GM10248 (cell line): Measurements from ENCODE around the gene ANTXR1.

ENCODE experiments used
- CTCF ChIA-PET: fragments of 300-600 bp; sonication (Branson Sonifier 250); formaldehyde crosslinking; extraction: SDS; loops from one replicate; lab custom pipeline; 2021; ENCODE audit warnings: antibody characterized with exemption; lab: Yijun Ruan, JAX
- POLR2A ChIA-PET: fragments of 350-650 bp; sonication (Branson Sonifier 250); formaldehyde crosslinking; extraction: SDS; loops from one replicate; lab custom pipeline; 2020; ENCODE audit warnings: antibody characterized with exemption; lab: Yijun Ruan, JAX
- DNase-seq: peaks from one replicate; pipeline ENCODE4 v3.0.0; 2012; ENCODE audit errors: extremely low spot score
- TF ChIP-seq, protein P1 (sequence below): IDR thresholded peaks from 2 replicates; pipeline ENCODE4 v1.5.1; 2012; ENCODE audit warnings: mild to moderate bottlenecking, low read depth; ENCODE audit errors: extremely low read depth, missing control alignments, control extremely low read depth

ANTXR1 gene

DNA sequence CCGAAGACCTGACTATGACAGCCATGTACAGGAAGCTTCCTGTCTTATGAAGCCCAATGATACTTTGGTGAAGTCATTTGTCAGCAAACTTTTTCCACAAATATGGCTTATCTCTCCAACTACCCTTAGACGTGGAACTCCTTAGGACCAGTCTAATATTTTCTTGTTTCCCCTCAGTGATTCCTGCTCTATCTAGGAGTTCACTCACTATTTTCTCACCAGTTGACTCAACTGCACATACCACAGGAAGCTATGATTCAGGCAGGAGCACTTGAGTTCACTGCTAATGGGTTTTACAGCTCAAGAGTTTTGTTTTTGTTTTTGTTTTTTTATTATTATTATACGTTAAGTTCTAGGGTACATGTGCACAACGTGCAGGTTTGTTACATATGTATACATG lies 109.3 kb downstream of the ANTXR1 start:
- TF ChIP-seq, protein P1, sequence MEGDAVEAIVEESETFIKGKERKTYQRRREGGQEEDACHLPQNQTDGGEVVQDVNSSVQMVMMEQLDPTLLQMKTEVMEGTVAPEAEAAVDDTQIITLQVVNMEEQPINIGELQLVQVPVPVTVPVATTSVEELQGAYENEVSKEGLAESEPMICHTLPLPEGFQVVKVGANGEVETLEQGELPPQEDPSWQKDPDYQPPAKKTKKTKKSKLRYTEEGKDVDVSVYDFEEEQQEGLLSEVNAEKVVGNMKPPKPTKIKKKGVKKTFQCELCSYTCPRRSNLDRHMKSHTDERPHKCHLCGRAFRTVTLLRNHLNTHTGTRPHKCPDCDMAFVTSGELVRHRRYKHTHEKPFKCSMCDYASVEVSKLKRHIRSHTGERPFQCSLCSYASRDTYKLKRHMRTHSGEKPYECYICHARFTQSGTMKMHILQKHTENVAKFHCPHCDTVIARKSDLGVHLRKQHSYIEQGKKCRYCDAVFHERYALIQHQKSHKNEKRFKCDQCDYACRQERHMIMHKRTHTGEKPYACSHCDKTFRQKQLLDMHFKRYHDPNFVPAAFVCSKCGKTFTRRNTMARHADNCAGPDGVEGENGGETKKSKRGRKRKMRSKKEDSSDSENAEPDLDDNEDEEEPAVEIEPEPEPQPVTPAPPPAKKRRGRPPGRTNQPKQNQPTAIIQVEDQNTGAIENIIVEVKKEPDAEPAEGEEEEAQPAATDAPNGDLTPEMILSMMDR, result no peak
- DNase-seq, result no peak
- ChIA-PET CTCF (interaction anchor here (1.2 to 1.3 kb wide), 2 partner anchors 10 to 40 kb away, joined by 3 to 4 read pairs; no protein-coding TSS in a partner anchor), POLR2A (no interaction called here)

DNA sequence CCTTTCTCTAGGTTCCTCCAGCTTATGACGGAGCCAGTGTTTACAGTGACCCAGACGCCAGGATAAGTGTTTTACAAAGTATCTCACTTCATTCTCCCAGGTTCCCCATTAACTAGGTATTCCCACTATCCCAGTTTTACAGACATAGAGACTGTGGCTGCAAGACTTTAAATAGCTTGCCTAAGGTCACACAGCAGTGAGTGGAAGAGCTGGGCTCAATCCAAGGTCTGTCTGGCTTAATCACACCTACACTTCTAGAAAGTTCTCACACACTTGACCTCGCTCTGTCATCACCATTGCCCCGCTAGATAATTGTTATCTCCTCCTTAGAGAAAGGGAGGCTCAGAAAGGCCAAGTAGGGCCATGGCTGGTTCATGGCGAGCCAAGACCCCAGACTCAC lies 110.2 kb downstream of the ANTXR1 start:
- no peak for DNase-seq
- TF ChIP-seq, protein P1, result no peak
- CTCF ChIA-PET, result interaction anchor here (1.2 kb wide), 1 partner anchor 9 kb away, joined by 3 read pairs; no protein-coding TSS in a partner anchor

DNA sequence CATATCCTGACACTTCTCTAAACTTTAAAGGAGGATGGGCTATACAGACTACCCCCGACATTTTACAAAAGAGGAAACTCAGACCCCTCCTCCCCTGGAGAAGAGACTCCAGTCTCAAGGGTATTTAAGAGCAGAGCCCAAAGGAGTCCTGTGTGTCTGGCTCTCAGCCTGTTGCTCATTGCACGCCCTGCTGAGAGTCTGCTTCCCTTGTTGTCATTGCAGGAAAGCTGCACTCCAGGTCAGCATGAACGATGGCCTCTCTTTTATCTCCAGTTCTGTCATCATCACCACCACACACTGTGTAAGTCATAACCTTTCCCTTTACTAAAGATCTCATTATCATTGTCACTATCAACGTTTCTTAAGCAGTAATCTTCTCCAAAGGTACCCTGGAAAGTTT lies 111.4 kb downstream of the ANTXR1 start:
- POLR2A ChIA-PET, result no interaction called here
- CTCF ChIA-PET, result no interaction called here
- no peak for DNase-seq
- TF ChIP-seq, protein P1, result no peak

More for the DNA sequence above, 110.2 kb downstream of the ANTXR1 start:
- POLR2A ChIA-PET, result no interaction called here

DNA sequence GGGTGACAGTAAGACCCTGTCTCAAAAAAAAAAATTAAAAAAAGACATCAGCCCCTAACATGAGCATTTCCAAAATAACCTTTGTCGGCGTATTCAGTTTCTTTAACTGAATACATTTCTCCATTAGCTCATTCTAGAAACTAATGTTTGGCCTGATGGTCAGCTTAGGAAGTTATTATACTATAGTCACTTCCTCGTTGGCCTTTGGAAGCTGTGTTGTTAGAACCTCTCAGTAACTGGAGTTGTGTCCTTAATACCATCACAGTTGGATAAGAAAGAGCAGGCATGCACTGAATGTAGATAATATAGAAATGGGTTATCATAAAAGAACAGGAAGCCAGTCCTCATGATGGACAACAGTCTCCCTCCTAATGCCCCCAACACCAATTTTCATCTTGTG lies 112.8 kb downstream of the ANTXR1 start:
- TF ChIP-seq, protein P1, result no peak
- DNase-seq, result no peak
- CTCF ChIA-PET, result no interaction called here
- POLR2A ChIA-PET, result no interaction called here

DNA sequence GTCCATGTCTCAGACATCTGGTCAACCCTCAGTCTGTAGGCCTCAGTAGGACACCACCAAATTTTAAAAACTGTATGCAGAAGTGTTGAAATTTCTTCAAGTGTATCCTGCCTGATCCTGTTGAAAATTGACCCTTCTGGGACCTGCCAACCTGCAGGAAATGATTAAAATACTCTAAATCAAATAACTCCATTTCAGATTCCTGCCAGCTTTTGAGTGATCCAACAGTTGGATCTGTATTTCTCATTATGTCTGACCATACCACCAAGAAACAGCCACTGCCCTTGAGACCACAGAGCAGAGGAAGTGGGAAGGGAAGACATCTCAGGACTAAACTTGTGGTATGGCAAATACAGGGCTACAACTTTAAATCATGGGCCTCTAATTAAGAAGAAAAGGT lies 113.4 kb downstream of the ANTXR1 start:
- POLR2A ChIA-PET, result no interaction called here
- TF ChIP-seq, protein P1, result no peak
- CTCF ChIA-PET, result no interaction called here
- DNase-seq, result no peak

DNA sequence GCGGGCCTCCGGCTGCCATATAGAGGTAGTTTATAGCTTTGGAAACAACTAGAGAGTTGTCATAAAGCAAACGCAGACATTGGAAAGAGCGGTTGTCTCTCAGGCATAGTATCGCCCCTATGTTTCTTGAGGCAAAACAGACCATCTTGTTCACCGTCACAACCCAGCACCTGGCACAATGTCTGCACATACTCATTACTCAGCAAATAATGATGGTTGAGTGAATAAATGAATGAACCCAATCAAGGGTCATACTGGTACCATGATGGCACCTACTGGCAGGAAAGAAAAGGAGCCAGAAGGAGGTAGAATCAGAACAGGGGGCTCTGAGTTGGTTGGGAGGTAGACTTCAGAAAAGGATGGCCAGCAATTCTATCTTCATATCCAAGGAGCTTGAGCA lies 118.5 kb downstream of the ANTXR1 start:
- POLR2A ChIA-PET, result no interaction called here
- CTCF ChIA-PET, result interaction anchor here (1.3 kb wide), 1 partner anchor 9 kb away, joined by 3 read pairs; no protein-coding TSS in a partner anchor
- TF ChIP-seq, protein P1, result no peak
- DNase-seq, result no peak

DNA sequence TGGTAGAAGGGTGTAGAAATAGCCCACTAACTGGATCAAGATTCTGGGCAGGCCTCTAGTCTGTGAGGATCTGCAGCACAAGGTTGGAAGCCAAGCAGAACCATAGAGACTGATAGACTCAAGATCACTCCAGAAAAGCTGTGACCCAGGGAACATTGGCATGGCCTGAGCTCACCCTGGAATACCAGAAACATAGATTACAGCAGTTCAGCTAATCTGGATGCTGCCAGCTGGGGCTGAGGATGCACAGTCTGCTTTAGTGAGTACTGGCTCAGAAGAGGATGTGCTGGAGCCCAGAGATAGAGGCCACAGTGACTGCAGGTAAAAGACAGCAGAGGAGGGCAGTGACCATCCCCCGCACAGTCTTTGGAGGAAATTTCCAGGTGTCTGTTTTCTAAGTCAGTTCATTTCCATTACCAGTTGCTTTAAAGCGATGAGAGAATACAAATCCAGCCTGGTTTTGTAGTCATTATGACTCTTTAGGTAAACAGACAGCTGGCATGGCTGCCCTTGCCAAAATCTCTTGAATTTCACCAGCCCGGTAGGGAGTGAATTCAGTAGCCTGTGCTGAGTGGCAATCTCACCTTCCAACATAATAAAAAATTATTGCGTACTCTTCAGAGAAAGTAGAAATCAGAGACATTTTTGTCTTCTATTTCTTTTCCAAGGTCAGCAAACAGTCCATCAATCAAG lies 119.2 kb downstream of the ANTXR1 start:
- DNase-seq, result no peak
- POLR2A ChIA-PET, result no interaction called here

More for the DNA sequence above, 119.2 kb downstream of the ANTXR1 start:
- CTCF ChIA-PET, result interaction anchor here (1.3 kb wide), 1 partner anchor 10 kb away, joined by 3 read pairs; no protein-coding TSS in a partner anchor
- TF ChIP-seq, protein P1, result no peak
